Skeletal muscle satellite cell (primary cell): ENCODE results near the gene ATP1B3.
"Not testable (repeated sequence)": the region's sequence is repeated elsewhere in the genome, so short reads cannot be mapped to it uniquely, and the experiment has no call there.

ENCODE experiments used
- H3K27me3 ChIP-seq: 2 replicates; pipeline ENCODE4 v1.7.0; 2013; ENCODE audit warnings: low read length; ENCODE audit not compliant: control insufficient read depth, insufficient read depth
- H3K36me3 ChIP-seq: 2 replicates; pipeline ENCODE4 v1.7.0; 2013; ENCODE audit warnings: mild to moderate bottlenecking, control low read depth, low read length; ENCODE audit not compliant: insufficient read depth
- H3K4me1 ChIP-seq: 2 replicates; pipeline ENCODE4 v1.7.0; 2013; ENCODE audit warnings: low read length; ENCODE audit not compliant: control insufficient read depth, insufficient read depth
- H3K4me2 ChIP-seq: 2 replicates; pipeline ENCODE4 v1.7.0; 2013; ENCODE audit warnings: mild to moderate bottlenecking, low read length
- H3K4me3 ChIP-seq: 2 replicates; pipeline ENCODE4 v1.7.0; 2013; ENCODE audit warnings: low read length
- H3K9ac ChIP-seq: 2 replicates; pipeline ENCODE4 v1.7.0; 2013; ENCODE audit warnings: mild to moderate bottlenecking, low read depth, low read length, moderate library complexity
- H3K9me3 ChIP-seq: replicated peaks from 2 replicates; pipeline ENCODE4 v1.7.0; 2013; ENCODE audit warnings: mild to moderate bottlenecking, control low read depth, low read length

Gene ATP1B3

GRCh38 chr3:141846050-141846433, 30.4 kb upstream of the ATP1B3 start:
- Histone ChIP-seq H3K4me1 (peaks cover 5% of the 10 kb centered on the region), H3K4me2 (no peak overlapping the region), H3K9me3 (no peaks in the 10 kb centered on the region), H3K9ac (no peak overlapping the region), H3K4me3 (no peak overlapping the region), H3K27me3 (no peaks in the 10 kb centered on the region), H3K36me3 (no peaks in the 10 kb centered on the region)

DNA sequence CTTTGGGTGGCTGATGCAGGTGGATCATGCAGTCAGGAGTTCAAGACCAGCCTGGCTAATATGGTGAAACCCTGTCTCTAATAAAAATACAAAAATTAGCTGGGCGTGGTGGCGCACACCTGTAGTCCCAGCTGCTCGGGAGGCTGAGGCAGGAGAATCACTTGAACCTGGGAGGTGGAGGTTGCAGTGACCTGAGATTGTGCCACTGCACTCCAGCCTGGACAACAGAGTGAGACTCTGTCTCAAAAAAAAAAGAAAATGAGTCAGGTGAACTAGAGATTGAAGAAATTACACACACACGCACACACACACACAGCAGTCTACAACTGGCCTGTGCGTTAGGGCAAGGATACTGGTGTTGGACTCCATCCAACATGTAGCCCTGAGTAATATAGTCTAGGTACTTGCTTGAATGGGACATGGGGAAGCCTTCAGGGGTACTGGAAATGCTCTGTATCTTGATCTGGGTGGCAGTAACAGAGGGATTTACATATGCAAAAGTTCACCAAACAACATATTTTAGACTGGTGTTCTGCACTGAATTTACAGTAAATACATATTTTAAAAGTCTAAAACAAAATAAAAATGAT, 28.2 kb upstream of the ATP1B3 start:
- H3K4me1 ChIP-seq, H3K4me2 ChIP-seq, H3K36me3 ChIP-seq, H3K9me3 ChIP-seq, H3K27me3 ChIP-seq, H3K4me3 ChIP-seq, H3K9ac ChIP-seq: not testable (repeated sequence)

GRCh38 chr3:141849056-141849815, 27.2 kb upstream of the ATP1B3 start:
- Histone ChIP-seq H3K9ac (no peak overlapping the region), H3K4me3 (no peak overlapping the region), H3K9me3 (no peaks in the 10 kb centered on the region), H3K36me3 (no peaks in the 10 kb centered on the region), H3K4me1 (no peaks in the 10 kb centered on the region), H3K27me3 (no peaks in the 10 kb centered on the region), H3K4me2 (no peak overlapping the region)

DNA sequence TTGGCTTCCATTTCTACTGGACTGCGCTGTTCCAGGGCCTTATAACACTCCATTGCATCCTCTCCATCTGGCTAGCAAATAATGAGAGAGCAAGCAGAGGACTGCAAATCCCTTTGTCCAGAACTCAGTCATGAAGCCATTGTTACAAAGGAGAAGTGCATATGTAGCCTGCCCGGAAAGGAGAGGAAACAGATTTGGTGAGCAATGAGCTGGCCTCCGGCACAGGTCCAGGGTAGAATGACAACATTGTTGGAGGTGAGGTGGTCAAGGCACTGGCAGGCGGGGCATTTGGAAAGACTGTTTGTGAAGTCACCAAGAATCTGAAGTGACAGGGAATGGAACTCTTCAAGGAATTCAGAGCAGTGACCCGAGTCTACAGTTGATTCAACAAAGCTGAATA, 25.0 kb upstream of the ATP1B3 start:
- H3K9ac ChIP-seq = no peak overlapping the region
- H3K4me2 ChIP-seq = no peak overlapping the region
- H3K4me3 ChIP-seq = no peak overlapping the region
- H3K4me1 ChIP-seq = no peaks in the 10 kb centered on the region
- H3K36me3 ChIP-seq = no peaks in the 10 kb centered on the region
- no peaks in the 10 kb centered on the region for H3K9me3 ChIP-seq
- H3K27me3 ChIP-seq = no peaks in the 10 kb centered on the region

- Histone ChIP-seq H3K27me3 (no peaks in the 10 kb centered on the region), H3K36me3 (no peaks in the 10 kb centered on the region), H3K9ac (no peak overlapping the region), H3K4me3 (no peak overlapping the region), H3K4me2 (no peak overlapping the region), H3K4me1 (no peaks in the 10 kb centered on the region), H3K9me3 (no peaks in the 10 kb centered on the region)
These were observed 23.3 kb upstream of the ATP1B3 start for GRCh38 chr3:141853081-141853601.

DNA sequence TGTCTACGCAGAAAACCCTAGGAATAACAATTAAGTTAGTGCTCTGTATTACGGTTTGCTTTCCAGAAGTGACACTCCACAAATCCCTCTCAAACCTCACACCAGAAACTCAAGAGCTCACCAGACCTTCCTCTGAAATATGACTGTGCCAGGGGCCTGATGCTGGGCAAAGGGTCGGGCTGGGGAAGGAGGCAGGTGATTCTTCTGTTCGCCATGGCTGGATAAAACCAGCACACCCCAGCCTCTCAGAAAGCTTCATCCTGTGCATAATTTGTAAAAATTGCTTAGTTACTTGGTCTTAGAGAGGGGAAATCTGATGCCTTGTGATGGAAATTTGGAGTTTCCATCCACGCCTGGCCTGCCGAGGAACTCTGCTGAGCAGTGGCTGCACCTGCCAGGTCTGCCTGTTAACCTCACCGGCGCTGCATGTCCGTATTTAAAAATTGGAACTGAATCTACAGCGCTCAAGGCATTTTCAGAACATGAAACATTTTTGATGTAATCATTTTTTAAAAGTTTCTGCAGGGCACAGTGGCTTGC, 22.7 kb upstream of the ATP1B3 start:
- no peak overlapping the region for H3K9ac ChIP-seq
- no peaks in the 10 kb centered on the region for H3K27me3 ChIP-seq
- H3K4me2 ChIP-seq = no peak overlapping the region
- H3K4me1 ChIP-seq = no peaks in the 10 kb centered on the region
- no peaks in the 10 kb centered on the region for H3K36me3 ChIP-seq
- H3K4me3 ChIP-seq = no peak overlapping the region
- H3K9me3 ChIP-seq = no peaks in the 10 kb centered on the region

- Histone ChIP-seq H3K36me3 (no peaks in the 10 kb centered on the region), H3K9me3 (no peaks in the 10 kb centered on the region), H3K4me3 (no peak overlapping the region), H3K27me3 (no peaks in the 10 kb centered on the region), H3K4me1 (no peaks in the 10 kb centered on the region), H3K9ac (no peak overlapping the region), H3K4me2 (no peak overlapping the region)
These were observed 21.8 kb upstream of the ATP1B3 start for GRCh38 chr3:141854599-141854998.

GRCh38 chr3:141858312-141858711, 18.1 kb upstream of the ATP1B3 start:
- no peak overlapping the region for H3K9ac ChIP-seq
- H3K36me3 ChIP-seq = no peaks in the 10 kb centered on the region
- H3K4me2 ChIP-seq = no peak overlapping the region
- H3K9me3 ChIP-seq = no peaks in the 10 kb centered on the region
- H3K4me3 ChIP-seq = no peak overlapping the region
- no peaks in the 10 kb centered on the region for H3K27me3 ChIP-seq
- no peaks in the 10 kb centered on the region for H3K4me1 ChIP-seq

DNA sequence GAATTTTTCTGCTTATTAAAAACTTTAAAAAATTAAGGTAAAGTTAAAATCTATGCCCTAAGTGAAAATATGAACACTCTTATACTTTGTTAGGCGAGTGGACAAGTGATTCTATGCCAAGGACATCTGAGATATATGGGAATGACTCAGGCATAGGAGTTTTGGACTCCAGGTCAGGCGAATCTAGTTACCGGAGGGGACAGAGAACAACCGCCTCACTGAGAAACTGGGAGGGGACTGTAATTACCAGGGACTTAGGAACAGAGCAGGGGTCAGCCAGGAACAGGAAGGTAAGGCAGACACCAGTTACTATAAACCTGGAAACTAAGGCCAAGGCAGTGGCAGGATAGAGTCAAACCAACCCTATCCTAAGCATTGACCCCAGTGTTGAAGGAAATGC, 16.8 kb upstream of the ATP1B3 start:
- Histone ChIP-seq H3K9me3 (no peaks in the 10 kb centered on the region), H3K4me1 (no peaks in the 10 kb centered on the region), H3K27me3 (no peaks in the 10 kb centered on the region), H3K9ac (no peak overlapping the region), H3K4me3 (no peak overlapping the region), H3K4me2 (no peak overlapping the region), H3K36me3 (no peaks in the 10 kb centered on the region)

- no peaks in the 10 kb centered on the region for H3K36me3 ChIP-seq
- H3K4me3 ChIP-seq = no peak overlapping the region
- no peaks in the 10 kb centered on the region for H3K4me1 ChIP-seq
- H3K9ac ChIP-seq = no peak overlapping the region
- no peaks in the 10 kb centered on the region for H3K9me3 ChIP-seq
- H3K4me2 ChIP-seq = no peak overlapping the region
- H3K27me3 ChIP-seq = no peaks in the 10 kb centered on the region
These were observed 16.3 kb upstream of the ATP1B3 start for GRCh38 chr3:141860086-141860669.

DNA sequence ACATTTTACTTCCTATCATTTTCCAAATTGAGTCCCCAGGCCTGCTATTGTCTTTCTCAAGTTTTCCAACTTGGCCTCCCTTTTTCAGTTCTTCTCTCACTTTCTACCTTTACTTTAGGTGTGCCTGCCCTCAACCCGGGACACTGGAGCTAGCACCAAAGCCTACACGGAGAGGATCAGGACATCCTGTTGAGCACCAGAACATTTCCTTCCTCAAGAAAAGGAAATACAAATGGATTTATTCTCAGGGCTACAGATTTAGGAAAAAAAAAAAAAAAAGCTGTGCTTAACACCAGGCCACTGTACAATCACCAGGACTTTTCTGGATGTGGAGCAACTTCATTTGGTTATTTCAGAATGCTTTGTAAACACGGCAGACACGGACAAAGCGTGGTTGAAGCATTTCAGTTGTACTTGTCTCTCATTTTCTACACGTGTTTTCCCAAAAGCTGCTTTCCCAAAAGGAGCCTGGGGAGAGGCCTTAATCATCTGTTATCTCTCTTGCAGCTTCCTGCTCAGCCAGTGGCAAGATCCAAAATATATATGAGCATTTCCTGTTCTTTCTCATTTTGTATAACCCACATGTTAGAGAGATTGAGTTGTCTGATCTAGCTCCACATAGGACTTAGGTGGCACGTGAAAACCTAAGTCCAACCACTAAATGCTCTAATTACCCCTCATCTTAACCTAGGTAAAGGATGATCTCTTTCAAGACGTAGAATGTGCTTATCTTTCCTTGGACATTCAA, 15.5 kb upstream of the ATP1B3 start:
- Histone ChIP-seq H3K4me1 (no peaks in the 10 kb centered on the region), H3K27me3 (no peaks in the 10 kb centered on the region), H3K4me3 (no peak overlapping the region), H3K9ac (no peak overlapping the region), H3K9me3 (no peaks in the 10 kb centered on the region), H3K4me2 (no peak overlapping the region), H3K36me3 (no peaks in the 10 kb centered on the region)
